K562 (cell line): Measurements from ENCODE around the gene PRODH. TPM values are rescaled to one million over a fixed set of nuclear protein-coding genes. Genes with fewer than 3 reads are reported as not detected.

Source experiments
- CHD1 ChIP-seq: fragments of 200-600 bp; sonication (generic); IDR thresholded peaks from one replicate; pipeline ENCODE4 v1.6.1; 2012; ENCODE audit warnings: mild to moderate bottlenecking, moderate library complexity, low read length, inconsistent platforms
- DACH1 ChIP-seq: fragments of 450-650 bp; IDR thresholded peaks from 2 replicates; pipeline ENCODE4 v1.6.1; 2018; ENCODE audit not compliant: partially characterized antibody
- DIDO1 ChIP-seq: fragments of 450-650 bp; IDR thresholded peaks from 2 replicates; pipeline ENCODE4 v1.6.1; 2016; ENCODE audit warnings: low read depth, missing biosample characterization, missing genetic modification characterization
- ELF1 ChIP-seq: fragments of 200-800 bp; sonication (Bioruptor generic); IDR thresholded peaks from 2 replicates; pipeline ENCODE4 v1.6.1; 2016; ENCODE audit warnings: missing genetic modification characterization, missing compliant biosample characterization
- HNRNPH1 ChIP-seq: fragments of 200-400 bp; formaldehyde crosslinking; optimal IDR thresholded peaks from 2 replicates; pipeline ENCODE3; 2017; ENCODE audit warnings: low read depth, mild to moderate bottlenecking, low read length, moderate library complexity
- IRF1 ChIP-seq: sonication (generic); formaldehyde crosslinking; IDR thresholded peaks from 2 replicates; pipeline ENCODE4 v1.8.0; 2022; ENCODE audit warnings: missing genetic modification reagents, mild to moderate bottlenecking, borderline replicate concordance
- MAFF ChIP-seq: IDR thresholded peaks from 2 replicates; pipeline ENCODE4 v1.6.1; 2012; ENCODE audit warnings: low read length, improper control_type of control experiment
- MEF2D ChIP-seq: conservative IDR thresholded peaks from 2 replicates; pipeline ENCODE4 v1.6.1; 2016; ENCODE audit warnings: low read depth, missing genetic modification characterization, missing compliant biosample characterization
- NEUROD1 ChIP-seq: fragments of 150-350 bp; IDR thresholded peaks from 2 replicates; pipeline ENCODE4 v1.6.1; 2014; ENCODE audit warnings: borderline replicate concordance, low read length, low read depth; ENCODE audit not compliant: partially characterized antibody
- NFXL1 ChIP-seq: fragments of 450-650 bp; formaldehyde crosslinking; IDR thresholded peaks from 2 replicates; pipeline ENCODE4 v1.4.0; 2021; ENCODE audit warnings: mild to moderate bottlenecking
- POLR2AphosphoS2 ChIP-seq: IDR thresholded peaks from 2 replicates; pipeline ENCODE4 v1.6.1; 2012; ENCODE audit warnings: low read length, improper control_type of control experiment
- PPARD ChIP-seq: fragments of 250-450 bp; sonication (Bioruptor Pico); IDR thresholded peaks from 2 replicates; pipeline ENCODE4 v1.8.0; 2022; ENCODE audit warnings: inconsistent platforms, mild to moderate bottlenecking, moderate library complexity
- RCOR1 ChIP-seq, 2 experiments: IDR thresholded peaks; 2 replicates each; pipeline ENCODE4 v1.6.1; 2012; ENCODE audit warnings: low read depth in 2 of 2, low read length in 2 of 2, borderline replicate concordance in 1 of 2, improper control_type of control experiment in 1 of 2
- SIN3A ChIP-seq, 2 experiments: fragments of 150-350 bp in 1 of 2; IDR thresholded peaks; 2 replicates each; pipeline ENCODE4 v1.6.1; 2011 to 2016; ENCODE audit warnings: borderline replicate concordance in 2 of 2, low read depth in 2 of 2, low read length in 2 of 2, mild to moderate bottlenecking in 2 of 2, moderate library complexity in 2 of 2; ENCODE audit not compliant: control insufficient read depth in 1 of 2
- SIN3B ChIP-seq: fragments of 450-650 bp; IDR thresholded peaks from 2 replicates; pipeline ENCODE4 v1.6.1; 2017; ENCODE audit warnings: low read depth, mild to moderate bottlenecking, moderate library complexity
- SMAD3 ChIP-seq: fragments of 450-650 bp; formaldehyde crosslinking; conservative IDR thresholded peaks from 2 replicates; pipeline ENCODE4 v1.4.0; 2020; ENCODE audit warnings: mild to moderate bottlenecking
- SMARCB1 ChIP-seq: IDR thresholded peaks from 2 replicates; pipeline ENCODE4 v1.6.1; 2011; ENCODE audit warnings: improper control_type of control experiment, low read depth; ENCODE audit not compliant: insufficient read length
- SMARCE1 ChIP-seq: fragments of 450-650 bp; IDR thresholded peaks from 2 replicates; pipeline ENCODE4 v1.7.1; 2016; ENCODE audit warnings: mild to moderate bottlenecking
- SRSF1 ChIP-seq: fragments of 200-400 bp; formaldehyde crosslinking; IDR thresholded peaks from 2 replicates; pipeline ENCODE4 v1.6.1; 2017; ENCODE audit warnings: mild to moderate bottlenecking, low read depth, low read length, moderate library complexity
- ZBTB9 ChIP-seq: fragments of 450-650 bp; formaldehyde crosslinking; IDR thresholded peaks from 2 replicates; pipeline ENCODE4 v1.4.0; 2020; ENCODE audit warnings: mild to moderate bottlenecking, moderate library complexity
- ZKSCAN3 ChIP-seq: fragments of 250-450 bp; sonication (Bioruptor Pico); IDR thresholded peaks from 2 replicates; pipeline ENCODE4 v1.4.0; 2020
- ZNF134 ChIP-seq: fragments of 250-450 bp; sonication (Bioruptor Pico); conservative IDR thresholded peaks from 2 replicates; pipeline ENCODE4 v1.4.0; 2020
- ZNF354B ChIP-seq: fragments of 250-450 bp; sonication (Bioruptor Pico); IDR thresholded peaks from 2 replicates; pipeline ENCODE4 v1.4.0; 2020
- ZNF444 ChIP-seq: fragments of 250-450 bp; sonication (Bioruptor Pico); IDR thresholded peaks from 2 replicates; pipeline ENCODE4 v1.4.0; 2020; ENCODE audit warnings: mild to moderate bottlenecking, moderate library complexity
- ZNF583 ChIP-seq: fragments of 250-450 bp; sonication (Bioruptor Pico); IDR thresholded peaks from 2 replicates; pipeline ENCODE4 v1.4.0; 2020
- ZNF764 ChIP-seq: fragments of 250-450 bp; sonication (Bioruptor Pico); IDR thresholded peaks from 2 replicates; pipeline ENCODE4 v1.4.0; 2020; ENCODE audit warnings: low read depth, mild to moderate bottlenecking, moderate library complexity
- ZSCAN32 ChIP-seq: fragments of 450-650 bp; formaldehyde crosslinking; IDR thresholded peaks from 2 replicates; pipeline ENCODE4 v1.4.0; 2020; ENCODE audit warnings: mild to moderate bottlenecking, moderate library complexity
- polyA plus RNA-seq, 8 experiments: library from polyadenylated mRNA; depleted of rRNA in 4 of 8; stranded (reverse) in 5 of 8; unstranded in 3 of 8; fragments of >200 nt; fragmentation: Nextera tagmentation in 2 of 8; fragmentation: Illumina TruSeq in 1 of 8; extraction: Ambion mirVana in 2 of 8; extraction: Trizol in 1 of 8; gene quantifications; 2 replicates each; pipeline versions ENCODE4 v1.2.1 to v1.2.3, GENCODE V29; 2011 to 2014; ENCODE audit warnings: inconsistent platforms in 1 of 8, missing spikeins in 1 of 8
- total RNA-seq, 7 experiments: library from RNA; depleted of rRNA in 6 of 7; stranded (reverse); fragments of >200 nt in 6 of 7; fragmentation: Illumina TruSeq in 2 of 7; extraction: Trizol in 2 of 7; gene quantifications; 2 replicates each; pipeline versions ENCODE4 v1.2.1 to v1.2.3, GENCODE V29; 2011 to 2021; ENCODE audit warnings: low replicate concordance in 1 of 7
- TF ChIP-seq, protein P1 (sequence below): fragments of 250-450 bp; sonication (Bioruptor Pico); IDR thresholded peaks from 2 replicates; pipeline ENCODE4 v1.8.0; 2022; ENCODE audit warnings: moderate library complexity, mild to moderate bottlenecking, inconsistent platforms

The PRODH gene
- total and polyA plus RNA-seq, 9 of the 15 experiments (the other 6 are each of a cell fraction or from before 2014, with no cell fraction given): 0.07 to 0.11 TPM; not detected in 7

GRCh38 chr22:18968011-18968749 lies 32.1 kb upstream of the PRODH start (continued):
- TF ChIP-seq RCOR1 (IDR thresholded peaks at IDR 0.05; ENCODE audit: borderline replicate concordance in 1 of 2, low read depth in 2 of 2, low read length in 2 of 2) (peak in 1 of 2 experiments; percentile 79; a peak in 2 of 4 replicates), SIN3B (no peak), NFXL1 (CRISPR knock-in tag) (no peak), MAFF (no peak), MEF2D (tag) (no peak), SMAD3 (CRISPR knock-in tag) (no peak), IRF1 (CRISPR knock-in tag) (0 out of 2 replicates have a peak, but pooled peaks have one; percentile 85), DACH1 (no peak), ELF1 (tag) (no peak), SIN3A (IDR thresholded peaks at IDR 0.05; ENCODE audit: borderline replicate concordance in 2 of 2, control insufficient read depth in 1 of 2, low read depth in 2 of 2, low read length in 2 of 2) (0 out of 4 replicates have a peak, but pooled peaks of 1 of the 2 experiments have one; percentile 34), POLR2AphosphoS2 (no peak), ZNF764 (CRISPR knock-in tag) (no peak), ZSCAN32 (CRISPR knock-in tag) (no peak), ZBTB9 (CRISPR knock-in tag) (no peak), CHD1 (no peak), SRSF1 (no peak), DIDO1 (no peak), ZNF354B (CRISPR knock-in tag) (no peak), HNRNPH1 (no peak), ZNF134 (CRISPR knock-in tag) (no peak; the same call in 1 of the 2 replicates), SMARCE1 (no peak), PPARD (CRISPR knock-in tag) (no peak), ZNF583 (CRISPR knock-in tag) (no peak), ZKSCAN3 (CRISPR knock-in tag) (no peak), NEUROD1 (no peak), ZNF444 (CRISPR knock-in tag) (no peak), SMARCB1 (no peak)
- TF ChIP-seq, protein P1, sequence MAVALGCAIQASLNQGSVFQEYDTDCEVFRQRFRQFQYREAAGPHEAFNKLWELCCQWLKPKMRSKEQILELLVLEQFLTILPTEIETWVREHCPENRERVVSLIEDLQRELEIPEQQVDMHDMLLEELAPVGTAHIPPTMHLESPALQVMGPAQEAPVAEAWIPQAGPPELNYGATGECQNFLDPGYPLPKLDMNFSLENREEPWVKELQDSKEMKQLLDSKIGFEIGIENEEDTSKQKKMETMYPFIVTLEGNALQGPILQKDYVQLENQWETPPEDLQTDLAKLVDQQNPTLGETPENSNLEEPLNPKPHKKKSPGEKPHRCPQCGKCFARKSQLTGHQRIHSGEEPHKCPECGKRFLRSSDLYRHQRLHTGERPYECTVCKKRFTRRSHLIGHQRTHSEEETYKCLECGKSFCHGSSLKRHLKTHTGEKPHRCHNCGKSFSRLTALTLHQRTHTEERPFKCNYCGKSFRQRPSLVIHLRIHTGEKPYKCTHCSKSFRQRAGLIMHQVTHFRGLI: no peak
